GM18526 (cell line): ENCODE measurements around the gene SSBP2.

Experiments
- POLR2A ChIP-seq: IDR thresholded peaks from 3 replicates; pipeline ENCODE4 v1.6.1; 2011; ENCODE audit not compliant: insufficient read length; ENCODE audit errors: extremely low read depth

Gene SSBP2

DNA sequence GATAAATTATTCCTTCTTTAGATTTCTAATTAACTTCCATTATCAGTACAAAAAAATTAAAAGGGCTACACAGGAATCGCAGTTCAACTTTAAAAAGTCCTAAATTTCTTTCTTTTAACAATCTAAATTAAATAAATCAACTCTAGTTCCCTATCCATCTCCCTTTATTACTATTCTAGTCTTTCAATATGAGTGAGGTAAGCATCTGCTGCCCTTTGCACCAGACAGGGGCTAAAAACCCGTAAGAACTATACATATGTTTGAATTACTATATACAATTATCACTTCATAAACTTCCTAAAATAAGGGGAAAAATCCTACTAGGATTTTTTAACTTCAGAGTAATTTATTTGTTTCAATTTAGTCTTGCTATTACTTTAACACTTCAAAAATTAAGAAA, 145.6 kb downstream of the SSBP2 start:
- TF ChIP-seq POLR2A = no peak

DNA sequence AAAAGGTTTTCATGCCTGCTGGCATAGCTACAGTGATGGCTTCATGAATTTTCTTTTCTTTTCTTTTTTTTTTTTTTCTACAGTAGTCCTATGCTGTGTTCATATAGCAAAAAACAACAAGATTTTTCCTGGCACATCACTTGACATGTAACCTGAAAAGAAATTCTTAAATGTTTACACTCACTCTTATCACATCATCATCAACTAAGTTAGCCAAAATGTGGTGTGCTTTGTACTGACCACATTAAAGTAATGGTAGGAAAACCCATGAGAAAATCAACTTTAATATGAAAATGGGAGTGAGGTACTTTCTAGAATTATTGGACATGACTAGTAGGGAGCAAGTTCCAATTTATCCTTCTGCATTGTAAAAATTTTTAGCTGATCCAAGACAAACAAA, 146.7 kb downstream of the SSBP2 start:
- TF ChIP-seq POLR2A = no peak

- TF ChIP-seq POLR2A = no peak
Measured at GRCh38 chr5:81601919-81602318, 149.0 kb downstream of the SSBP2 start.

DNA sequence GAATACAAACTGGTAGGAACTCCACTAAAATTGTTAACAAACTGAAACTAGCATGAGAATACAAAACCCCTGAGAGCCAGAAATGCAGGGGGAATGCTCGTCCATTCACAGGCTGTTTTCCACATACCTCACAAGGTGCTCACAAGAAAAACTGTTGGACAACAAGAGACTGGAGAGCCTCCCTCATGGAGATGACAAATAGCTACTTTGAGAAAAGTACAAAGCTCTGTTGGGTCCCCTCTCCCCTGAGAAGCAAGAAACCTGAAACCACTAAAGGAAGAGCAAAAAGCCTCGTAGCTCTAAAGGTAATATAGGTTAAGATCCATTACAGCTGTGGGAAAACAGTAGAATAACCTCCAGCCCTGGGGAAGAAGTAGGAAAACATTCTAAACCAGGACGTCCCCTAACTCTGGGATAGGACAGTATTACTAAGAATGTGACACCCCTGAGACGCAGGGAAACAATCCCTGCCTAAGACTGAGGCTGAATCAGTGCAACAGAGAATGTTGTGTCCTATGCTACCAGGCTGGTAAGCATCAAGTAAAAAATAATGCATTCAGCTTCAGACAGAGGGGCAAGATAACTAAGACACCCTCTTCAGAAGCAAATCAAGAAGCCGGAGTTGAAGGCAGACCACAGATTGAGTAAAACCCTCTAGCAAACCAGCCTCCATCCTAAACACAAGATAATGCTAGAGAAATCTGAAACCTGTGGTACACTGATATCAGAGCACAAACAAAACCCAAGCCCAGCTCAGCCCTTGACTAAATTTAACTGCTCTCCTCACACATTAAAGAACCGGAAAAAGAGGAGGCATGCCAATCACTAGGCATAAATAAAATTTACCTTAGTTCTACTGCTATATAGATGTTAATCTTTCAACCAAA, 160.2 kb downstream of the SSBP2 start:
- no peak for TF ChIP-seq POLR2A

DNA sequence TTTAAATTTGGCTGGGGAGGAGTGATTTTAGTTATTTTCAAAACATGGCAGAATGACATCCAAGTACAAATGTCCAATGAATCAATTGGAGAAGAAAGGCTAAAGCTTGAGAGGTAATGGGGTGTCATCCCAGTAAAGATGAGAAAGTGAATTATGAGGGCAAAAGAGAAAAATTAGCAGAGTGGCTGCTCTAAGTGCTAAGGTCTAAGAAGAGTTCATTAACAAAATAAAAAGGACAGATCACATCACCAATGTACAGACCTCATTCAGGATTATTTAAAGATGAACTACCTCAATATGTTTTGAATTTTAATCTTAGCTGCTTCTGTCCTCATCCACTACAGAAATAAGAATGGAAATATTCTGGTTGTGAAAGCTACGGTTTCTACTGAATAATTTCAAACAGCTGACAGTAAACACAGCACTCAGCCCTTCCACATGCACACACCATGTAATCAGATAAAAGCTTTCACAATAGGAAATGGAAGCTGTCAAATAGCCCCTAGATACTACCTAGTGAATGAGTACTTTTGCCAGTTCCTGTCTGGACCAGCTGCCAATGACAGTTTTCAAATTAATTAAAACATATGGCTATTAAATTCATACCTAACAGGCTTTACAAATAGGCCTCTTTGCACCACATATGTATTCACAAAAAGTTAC, 171.5 kb downstream of the SSBP2 start:
- no peak for TF ChIP-seq POLR2A

GRCh38 chr5:81577091-81577490, 173.8 kb downstream of the SSBP2 start:
- no peak for TF ChIP-seq POLR2A

DNA sequence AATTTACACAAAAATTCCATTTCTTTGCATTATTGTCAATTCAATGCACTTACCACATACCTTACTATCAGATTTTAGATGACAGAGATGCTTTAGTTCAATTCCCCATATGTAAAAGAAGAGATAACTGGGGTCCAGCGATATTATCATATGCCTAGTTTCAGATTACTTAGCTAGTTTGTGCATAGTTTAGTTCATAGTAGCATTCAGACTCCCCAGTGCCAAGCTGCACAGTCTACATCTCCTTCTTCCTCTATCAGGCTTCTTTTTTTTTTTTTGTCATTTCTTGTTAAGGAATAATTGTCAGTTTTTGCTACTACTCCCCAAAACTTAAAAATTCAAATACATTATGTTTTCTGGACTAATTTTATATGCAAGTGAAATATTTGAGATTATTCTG, 175.0 kb downstream of the SSBP2 start:
- TF ChIP-seq POLR2A = no peak

GRCh38 chr5:81572201-81572600, 178.7 kb downstream of the SSBP2 start:
- TF ChIP-seq POLR2A = no peak

DNA sequence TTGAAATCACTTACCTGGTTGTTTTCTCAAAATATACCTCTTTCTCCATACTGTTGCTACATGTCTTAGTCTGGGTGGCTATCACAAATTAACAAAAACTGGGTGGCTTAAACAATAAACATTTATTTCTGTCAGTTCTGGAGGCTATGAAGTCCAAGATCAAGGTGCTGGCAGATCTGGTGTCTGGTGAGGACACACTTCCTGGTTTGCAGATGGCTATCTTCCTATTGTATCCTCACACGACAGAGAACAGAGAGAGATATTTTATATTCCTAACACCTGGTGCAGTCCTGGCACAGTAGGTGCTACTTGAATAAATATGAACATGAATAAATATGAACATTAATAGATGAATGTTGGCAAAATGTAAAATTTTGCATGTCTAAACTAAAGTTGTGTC, 192.7 kb downstream of the SSBP2 start:
- TF ChIP-seq POLR2A = no peak

DNA sequence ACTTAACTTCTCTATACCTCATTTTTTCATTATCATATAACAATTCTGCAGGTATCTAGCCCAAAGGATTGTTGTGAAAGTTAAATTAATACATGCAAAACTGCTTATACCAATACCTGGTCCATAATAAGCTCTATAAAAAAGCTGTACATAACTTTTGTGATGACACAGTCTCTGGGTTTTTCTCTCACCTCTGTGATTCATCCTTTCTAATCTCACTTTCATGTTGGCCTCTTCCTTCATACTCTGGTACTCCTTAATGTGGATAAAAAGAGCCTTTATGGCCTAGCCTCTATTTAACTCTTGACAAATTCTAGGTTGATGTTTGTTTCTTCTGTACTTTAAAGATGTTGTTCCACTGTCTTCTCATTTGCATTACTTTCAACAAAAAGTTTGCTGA, 194.1 kb downstream of the SSBP2 start:
- no peak for TF ChIP-seq POLR2A

GRCh38 chr5:81555865-81556264, 195.0 kb downstream of the SSBP2 start:
- no peak for TF ChIP-seq POLR2A

DNA sequence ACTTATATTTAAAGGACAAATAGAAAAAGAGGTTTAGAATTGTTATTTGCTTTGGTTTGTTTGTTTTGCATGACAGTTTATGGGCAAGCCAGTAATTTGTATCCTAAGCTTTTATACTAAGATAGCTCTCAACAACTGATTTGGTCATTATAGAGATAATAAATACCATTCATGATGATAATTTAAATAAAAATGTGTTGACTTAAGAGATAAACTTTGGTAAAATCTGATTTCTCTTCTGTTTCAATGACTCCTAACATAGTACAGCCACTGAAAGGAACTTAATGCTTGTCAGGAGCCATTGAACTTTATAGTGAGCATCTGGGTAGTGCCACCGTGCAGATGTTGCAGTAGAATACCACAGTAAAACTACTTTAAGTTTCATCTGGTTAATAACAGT, 196.2 kb downstream of the SSBP2 start:
- TF ChIP-seq POLR2A = no peak

DNA sequence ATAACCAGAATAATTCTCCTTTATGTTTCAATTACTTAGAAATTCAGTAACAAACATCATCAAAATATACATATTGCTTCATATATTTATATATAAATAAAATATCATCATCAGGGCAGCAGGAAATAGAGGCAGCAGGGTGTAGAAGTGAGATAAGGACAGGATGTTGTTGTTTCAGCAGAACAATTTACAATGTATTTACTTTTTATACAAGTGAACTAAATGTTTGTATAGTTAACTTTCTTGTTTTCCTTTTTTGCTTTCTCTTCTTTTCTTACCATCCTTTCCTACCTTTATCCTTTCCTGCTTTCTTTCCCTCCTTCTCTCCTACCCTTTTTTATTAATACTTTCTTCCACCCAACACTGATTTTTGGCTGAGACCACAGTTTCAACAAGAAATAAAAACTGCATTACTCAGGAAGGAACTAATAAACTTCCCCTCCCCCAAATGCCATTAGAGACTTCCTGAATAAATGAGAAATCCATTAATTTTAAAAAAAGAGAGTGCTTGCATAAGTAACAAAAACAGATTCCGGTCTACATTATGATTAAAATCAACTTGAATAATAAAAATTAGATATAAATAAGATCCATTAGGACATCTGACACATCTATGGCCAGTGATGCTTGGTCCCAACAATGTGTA, 197.2 kb downstream of the SSBP2 start:
- TF ChIP-seq POLR2A = no peak

DNA sequence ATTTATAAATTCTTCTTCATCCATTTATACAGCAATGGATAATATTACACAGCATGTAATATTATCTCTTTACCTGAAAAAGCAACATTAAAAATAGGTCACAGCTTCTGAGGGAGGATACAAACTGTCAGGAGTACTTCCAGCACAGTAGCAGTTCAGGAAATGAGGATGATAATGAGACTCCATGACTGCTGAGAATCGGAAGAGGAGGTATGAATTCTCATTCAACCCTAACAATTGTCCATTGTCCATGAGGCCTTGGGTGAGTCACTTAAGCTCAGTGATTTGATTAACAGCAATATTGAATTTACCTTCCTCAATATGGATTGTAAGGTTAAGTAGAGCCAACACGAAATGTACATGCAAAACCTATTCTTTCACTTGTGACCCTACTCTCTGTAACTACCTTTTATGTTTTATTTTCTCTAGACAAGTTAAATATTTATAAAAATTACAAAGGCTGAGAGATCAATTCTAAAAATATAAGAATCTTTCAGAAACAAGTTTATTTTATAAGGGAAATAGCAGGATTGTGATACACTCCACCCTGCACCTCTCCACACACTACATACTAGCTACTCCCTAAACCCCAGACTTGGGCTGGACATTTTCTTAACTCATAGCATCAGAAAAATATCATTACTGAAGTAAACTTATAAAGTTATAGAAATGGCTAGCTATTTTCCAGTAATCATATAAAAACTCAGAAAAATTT, 197.9 kb downstream of the SSBP2 start:
- no peak for TF ChIP-seq POLR2A

GRCh38 chr5:81549123-81549522, 201.8 kb downstream of the SSBP2 start:
- TF ChIP-seq POLR2A = no peak

GRCh38 chr5:81547001-81547400, 203.9 kb downstream of the SSBP2 start:
- TF ChIP-seq POLR2A = no peak

- no peak for TF ChIP-seq POLR2A
Measured at GRCh38 chr5:81545911-81546310, 205.0 kb downstream of the SSBP2 start.
